Uterus (tissue), 4 donors: Measurements from ENCODE around the gene C1QTNF1. TPM values are rescaled to one million over a fixed set of nuclear protein-coding genes. Genes with fewer than 3 reads are reported as not detected.
A peak's percentile ranks its signal among the peaks of the same experiment; 100 is the strongest.

Experiments
- DNase-seq, 2 donors: peaks; one replicate each; pipeline ENCODE4 v3.0.0-alpha.2; 2019 to 2020
- H3K27ac ChIP-seq, 2 donors: fragments of 200-600 bp; sonication (generic); 1 replicate in 1 of 2; 2 replicates in 1 of 2; pipeline ENCODE4 v1.5.1; 2016 to 2018
- H3K27me3 ChIP-seq, 2 donors: fragments of 200-600 bp; sonication (generic); one replicate each; pipeline ENCODE4 v1.5.1; 2018 to 2019; ENCODE audit warnings: control low read depth in 1 of 2
- H3K36me3 ChIP-seq, 2 donors: fragments of 200-600 bp; sonication (generic); one replicate each; pipeline ENCODE4 v1.5.1; 2019; ENCODE audit warnings: control low read depth in 1 of 2
- H3K4me1 ChIP-seq, 2 donors: fragments of 200-600 bp; sonication (generic); one replicate each; pipeline ENCODE4 v1.5.1; 2018 to 2019; ENCODE audit warnings: control low read depth in 1 of 2
- H3K4me3 ChIP-seq, 2 donors: fragments of 200-600 bp; sonication (generic); 1 replicate in 1 of 2; 2 replicates in 1 of 2; pipeline ENCODE4 v1.5.1; 2018 to 2019; ENCODE audit warnings: mild to moderate bottlenecking in 1 of 2
- H3K9me3 ChIP-seq, 2 donors: fragments of 200-600 bp; sonication (generic); one replicate each; pipeline ENCODE4 v1.5.1; 2019; ENCODE audit warnings: control low read depth in 1 of 2
- CTCF ChIP-seq, 4 experiments: fragments of 200-600 bp in 2 of 4; fragments of 450-650 bp in 2 of 4; sonication (generic) in 2 of 4; IDR thresholded peaks; one replicate each; pipeline ENCODE4 v1.5.1; 2016 to 2019; ENCODE audit warnings: antibody characterized with exemption in 4 of 4, mild to moderate bottlenecking in 2 of 4, moderate library complexity in 1 of 4
- POLR2A ChIP-seq, 2 donors: fragments of 450-650 bp; IDR thresholded peaks; one replicate each; pipeline ENCODE4 v1.6.1; 2016; ENCODE audit warnings: antibody characterized with exemption in 2 of 2, mild to moderate bottlenecking in 1 of 2, moderate library complexity in 1 of 2
- intact Hi-C: fragments of 100-400 bp; cut with DNase I; formaldehyde crosslinking; loops from one replicate; pipeline ENCODE4 v1.15.1; 2023; ENCODE audit warnings: low total_unique reads
- total RNA-seq, 4 donors: library from RNA; depleted of rRNA in 3 of 4; stranded (reverse); fragments of >200 nt in 3 of 4; gene quantifications; one replicate each; pipeline versions ENCODE4 v1.1.0 to v1.2.4, GENCODE V29; 2014 to 2023
- donor health status: DM: yes; HTN: yes; CAD: no.

The C1QTNF1 gene
- total RNA-seq, 4 donors from 2014 or later, result 2.9 to 80.8 (median 39.6) TPM

- Histone ChIP-seq H3K4me3 (no peak overlapping the region), H3K4me1 (no peaks in the 10 kb centered on the region), H3K27me3 (no peaks in the 10 kb centered on the region), H3K9me3 (no peaks in the 10 kb centered on the region), H3K36me3 (no peaks in the 10 kb centered on the region), H3K27ac (no peak overlapping the region)
- TF ChIP-seq POLR2A (IDR thresholded peaks at IDR 0.05) (no peak), CTCF (IDR thresholded peaks at IDR 0.05) (no peak)
- intact Hi-C loops, result no loop called here
- peak in 1 of 2 donors; percentile 29 for DNase-seq
Observed at GRCh38 chr17:79033741-79034501, 10.0 kb downstream of the C1QTNF1 start.

GRCh38 chr17:79034931-79035485 is 11.0 kb downstream of the C1QTNF1 start:
- Histone ChIP-seq H3K4me1 (no peaks in the 10 kb centered on the region), H3K36me3 (no peaks in the 10 kb centered on the region)

GRCh38 chr17:79035686-79036085 is 11.7 kb downstream of the C1QTNF1 start:
- H3K4me1 ChIP-seq, result no peaks in the 10 kb centered on the region
- TF ChIP-seq CTCF (IDR thresholded peaks at IDR 0.05), result no peak
- TF ChIP-seq POLR2A (IDR thresholded peaks at IDR 0.05), result no peak
- no peak overlapping the region for H3K4me3 ChIP-seq
- DNase-seq, result no peak
- H3K9me3 ChIP-seq, result no peaks in the 10 kb centered on the region
- no peak overlapping the region for H3K27ac ChIP-seq
- H3K36me3 ChIP-seq, result no peaks in the 10 kb centered on the region
- intact Hi-C loops, result no loop called here
- no peaks in the 10 kb centered on the region for H3K27me3 ChIP-seq

More at GRCh38 chr17:79034931-79035485, 11.0 kb downstream of the C1QTNF1 start:
- no peaks in the 10 kb centered on the region for H3K27me3 ChIP-seq
- DNase-seq, result peak in 1 of 2 donors; percentile 3
- H3K9me3 ChIP-seq, result no peaks in the 10 kb centered on the region
- TF ChIP-seq CTCF (IDR thresholded peaks at IDR 0.05) (no peak), POLR2A (IDR thresholded peaks at IDR 0.05) (no peak)
- no peak overlapping the region for H3K4me3 ChIP-seq
- intact Hi-C loops, result no loop called here
- H3K27ac ChIP-seq, result no peak overlapping the region

GRCh38 chr17:79036181-79036580 is 12.2 kb downstream of the C1QTNF1 start:
- TF ChIP-seq CTCF (IDR thresholded peaks at IDR 0.05) (no peak), POLR2A (IDR thresholded peaks at IDR 0.05) (no peak)
- intact Hi-C loops, result no loop called here
- Histone ChIP-seq H3K27me3 (no peaks in the 10 kb centered on the region), H3K27ac (peak overlapping the region in 1 of 2 donors; percentile 49), H3K4me3 (no peak overlapping the region), H3K36me3 (no peaks in the 10 kb centered on the region), H3K9me3 (no peaks in the 10 kb centered on the region), H3K4me1 (no peaks in the 10 kb centered on the region)
- no peak for DNase-seq

GRCh38 chr17:79036596-79036995 is 12.6 kb downstream of the C1QTNF1 start:
- peak in 1 of 2 donors; percentile 8 for DNase-seq
- Histone ChIP-seq H3K27me3 (no peaks in the 10 kb centered on the region), H3K36me3 (no peaks in the 10 kb centered on the region), H3K9me3 (no peaks in the 10 kb centered on the region), H3K4me1 (no peaks in the 10 kb centered on the region), H3K4me3 (no peak overlapping the region), H3K27ac (peak overlapping the region in 1 of 2 donors; percentile 49)
- intact Hi-C loops, result no loop called here
- no peak for TF ChIP-seq CTCF (IDR thresholded peaks at IDR 0.05)
- peak in 1 of 2 donors; percentile 32 for TF ChIP-seq POLR2A (IDR thresholded peaks at IDR 0.05)
